Endothelial cell of umbilical vein (primary cell): Measurements from ENCODE around the gene DGCR8. TPM values are rescaled to one million over a fixed set of nuclear protein-coding genes. Genes with fewer than 3 reads are reported as not detected.

Experiments
- BruUV-seq: library from RNA; stranded (reverse); fragments of 400-500 nt; replicated peaks from 2 replicates; lab custom pipeline; 2021; lab: Mats Ljungman, UMichigan
- CTCF ChIA-PET: fragments of 300-600, 350-600 bp; sonication (Branson Sonifier 250); formaldehyde crosslinking; loops from one replicate; lab custom pipeline; 2021; ENCODE audit warnings: antibody characterized with exemption, inconsistent platforms; lab: Charles Lee
- POLR2A ChIA-PET: fragments of 300-600, 350-600 bp; sonication (Branson Sonifier 250); formaldehyde crosslinking; loops from one replicate; lab custom pipeline; 2021; ENCODE audit warnings: antibody characterized with exemption, inconsistent platforms; lab: Charles Lee
- DNase-seq: peaks from one replicate; pipeline ENCODE4 v3.0.0-alpha.2; 2011; ENCODE audit warnings: low read depth, low spot score
- FAIRE-seq: peaks from 2 replicates; lab custom pipeline; 2011; peaks lifted over from hg19 to GRCh38; lab: Jason Lieb, UNC
- H2AFZ ChIP-seq: 2 replicates; pipeline ENCODE4 v1.6.0; 2012; ENCODE audit warnings: low read depth, low read length, control low read depth, inconsistent platforms
- H3K27ac ChIP-seq: 2 replicates; pipeline ENCODE4 v1.5.1; 2011; ENCODE audit warnings: low read depth, mild to moderate bottlenecking, control low read depth, low read length, moderate library complexity; ENCODE audit not compliant: insufficient read depth
- H3K27me3 ChIP-seq, 2 experiments: 2 replicates each; pipeline versions ENCODE4 v1.6.0 to v1.6.1; 2011; ENCODE audit warnings: low read length in 2 of 2, mixed read lengths in 1 of 2; ENCODE audit not compliant: control insufficient read depth in 2 of 2, insufficient read depth in 2 of 2
- H3K36me3 ChIP-seq, 2 experiments: 2 replicates in 1 of 2; 3 replicates in 1 of 2; pipeline ENCODE4 v1.5.1; 2011; ENCODE audit warnings: low read length in 2 of 2, mild to moderate bottlenecking in 1 of 2, moderate library complexity in 1 of 2; ENCODE audit not compliant: control insufficient read depth in 2 of 2, insufficient read depth in 2 of 2; ENCODE audit errors: extremely low read depth in 1 of 2
- H3K4me1 ChIP-seq: 3 replicates; pipeline ENCODE4 v1.5.1; 2011; ENCODE audit warnings: mild to moderate bottlenecking, low read length; ENCODE audit not compliant: control insufficient read depth, insufficient read depth; ENCODE audit errors: extremely low read depth
- H3K4me2 ChIP-seq: 2 replicates; pipeline ENCODE4 v1.6.1; 2011; ENCODE audit warnings: low read length, control low read depth, mixed read lengths; ENCODE audit not compliant: insufficient read depth
- H3K4me3 ChIP-seq, 3 experiments: fragments of 200-600 bp in 1 of 3; sonication (generic), shearing (Covaris generic) in 1 of 3; replicated peaks in 1 of 3; 2 replicates each; pipeline ENCODE4 v1.5.1; 2011 to 2016; ENCODE audit warnings: control low read depth in 3 of 3, low read length in 3 of 3, mild to moderate bottlenecking in 2 of 3, inconsistent platforms in 1 of 3, low read depth in 1 of 3, moderate library complexity in 1 of 3; ENCODE audit not compliant: insufficient read depth in 1 of 3
- H3K79me2 ChIP-seq: 2 replicates; pipeline ENCODE4 v1.6.0; 2012; ENCODE audit warnings: low read length, inconsistent platforms; ENCODE audit not compliant: control insufficient read depth, insufficient read depth
- H3K9ac ChIP-seq: replicated peaks from 2 replicates; pipeline ENCODE3; 2011; ENCODE audit warnings: low read length, control low read depth; ENCODE audit not compliant: insufficient read depth; ENCODE audit errors: extremely low read depth
- H3K9me1 ChIP-seq: replicated peaks from 3 replicates; pipeline ENCODE4 v1.6.0; 2011; ENCODE audit warnings: mild to moderate bottlenecking, low read length; ENCODE audit not compliant: control insufficient read depth, insufficient read depth; ENCODE audit errors: extremely low read depth
- H3K9me3 ChIP-seq: replicated peaks from 2 replicates; pipeline ENCODE4 v1.5.1; 2012; ENCODE audit warnings: low read length, inconsistent platforms; ENCODE audit not compliant: control insufficient read depth, insufficient read depth
- H4K20me1 ChIP-seq: replicated peaks from 2 replicates; pipeline ENCODE3; 2011; ENCODE audit warnings: mild to moderate bottlenecking, low read length; ENCODE audit not compliant: control insufficient read depth, insufficient read depth; ENCODE audit errors: extremely low read depth
- EZH2 ChIP-seq: IDR thresholded peaks from 2 replicates; pipeline ENCODE4 v1.6.1; 2012; ENCODE audit warnings: borderline replicate concordance, low read depth, mild to moderate bottlenecking, moderate library complexity, low read length, inconsistent platforms; ENCODE audit not compliant: severe bottlenecking
- FOS ChIP-seq: IDR thresholded peaks from 2 replicates; pipeline ENCODE4 v1.6.1; 2011; ENCODE audit warnings: mild to moderate bottlenecking, low read length, moderate library complexity, borderline replicate concordance; ENCODE audit not compliant: insufficient read depth
- GATA2 ChIP-seq: IDR thresholded peaks from 2 replicates; pipeline ENCODE4 v1.7.0; 2011; ENCODE audit warnings: low read depth, mild to moderate bottlenecking, moderate library complexity, mixed read lengths, low read length; ENCODE audit not compliant: insufficient read length, insufficient read depth
- JUN ChIP-seq: IDR thresholded peaks from 2 replicates; pipeline ENCODE4 v1.6.1; 2011; ENCODE audit warnings: borderline replicate concordance, low read depth; ENCODE audit not compliant: insufficient read length, insufficient read depth
- MAX ChIP-seq: IDR thresholded peaks from 2 replicates; pipeline ENCODE4 v1.6.1; 2011; ENCODE audit not compliant: insufficient read depth, insufficient read length
- MYC ChIP-seq: IDR thresholded peaks from one replicate; pipeline ENCODE4 v1.6.1; 2011; ENCODE audit warnings: mild to moderate bottlenecking, low read depth, low read length
- POLR2A ChIP-seq: IDR thresholded peaks from 2 replicates; pipeline ENCODE4 v1.6.1; 2012; ENCODE audit warnings: low read depth, mild to moderate bottlenecking, control low read depth, low read length
- POLR2AphosphoS5 ChIP-seq: IDR thresholded peaks from 2 replicates; pipeline ENCODE4 v1.6.1; 2012; ENCODE audit warnings: low read depth, mild to moderate bottlenecking, control low read depth, low read length, moderate library complexity; ENCODE audit not compliant: insufficient read depth
- dilution Hi-C: fragments of 300-500 bp; cut with MboI; formaldehyde crosslinking; loops from one replicate; pipeline ENCODE4 v1.15.0; 2019; ENCODE audit warnings: low sequenced_read_pairs; ENCODE audit not compliant: extremely low pct_ligation_motif_present
- intact Hi-C: fragments of 100-400 bp; cut with micrococcal nuclease; formaldehyde crosslinking; loops from one replicate; pipeline ENCODE4 v1.10.0; 2022
- polyA plus RNA-seq, 4 experiments: library from polyadenylated mRNA; depleted of rRNA in 3 of 4; stranded (reverse) in 3 of 4; unstranded in 1 of 4; fragments of >200 nt; gene quantifications; 2 replicates each; pipeline versions ENCODE4 v1.2.1 to v1.2.3, GENCODE V29; 2011 to 2012; ENCODE audit warnings: missing spikeins in 1 of 4
- total RNA-seq: library from RNA; stranded (reverse); gene quantifications from 2 replicates; pipeline ENCODE4 v1.2.3, GENCODE V29; 2021
- TF ChIP-seq, protein P1 (sequence below), 2 donors: IDR thresholded peaks; 1 replicate in 1 of 2; 2 replicates in 1 of 2; pipeline ENCODE4 v1.5.1; 2011; ENCODE audit warnings: low read length in 2 of 2, mild to moderate bottlenecking in 2 of 2, moderate library complexity in 2 of 2, control low read depth in 1 of 2, inconsistent platforms in 1 of 2, low read depth in 1 of 2; ENCODE audit not compliant: insufficient read depth in 1 of 2; ENCODE audit errors: extremely low read depth in 1 of 2

DGCR8 gene
- total and polyA plus RNA-seq, 2 donors (not counting 3 experiments of a cell fraction or from before 2014, with no cell fraction given) = 32.7 to 64.2 TPM

DNA sequence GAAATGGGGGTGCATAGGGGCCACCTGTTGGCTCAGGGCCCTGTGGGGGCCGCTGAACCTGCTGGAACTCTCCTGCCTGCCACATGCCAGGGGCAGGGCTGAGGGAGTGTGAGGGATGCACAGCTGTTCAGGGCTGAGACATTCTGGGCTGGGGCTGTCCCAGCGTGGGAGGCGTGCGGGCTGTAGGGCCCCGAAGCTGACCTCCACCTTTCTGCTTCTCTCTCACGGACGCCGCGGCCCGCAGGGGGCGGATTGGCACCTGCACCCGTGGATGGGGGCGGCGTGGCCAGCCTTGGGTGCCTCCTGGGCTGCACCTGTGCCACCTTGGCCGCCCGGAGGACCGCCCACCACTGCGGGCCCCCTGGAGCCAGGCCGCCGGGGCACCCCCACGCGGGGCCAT lies 66.7 kb downstream of the DGCR8 start:
- ChIA-PET POLR2A (no interaction called here), CTCF (no interaction called here)
- TF ChIP-seq POLR2A (no peak), POLR2AphosphoS5 (no peak), MYC (no peak), FOS (no peak), EZH2 (no peak), GATA2 (no peak), MAX (no peak), JUN (no peak)
- TF ChIP-seq, protein P1, sequence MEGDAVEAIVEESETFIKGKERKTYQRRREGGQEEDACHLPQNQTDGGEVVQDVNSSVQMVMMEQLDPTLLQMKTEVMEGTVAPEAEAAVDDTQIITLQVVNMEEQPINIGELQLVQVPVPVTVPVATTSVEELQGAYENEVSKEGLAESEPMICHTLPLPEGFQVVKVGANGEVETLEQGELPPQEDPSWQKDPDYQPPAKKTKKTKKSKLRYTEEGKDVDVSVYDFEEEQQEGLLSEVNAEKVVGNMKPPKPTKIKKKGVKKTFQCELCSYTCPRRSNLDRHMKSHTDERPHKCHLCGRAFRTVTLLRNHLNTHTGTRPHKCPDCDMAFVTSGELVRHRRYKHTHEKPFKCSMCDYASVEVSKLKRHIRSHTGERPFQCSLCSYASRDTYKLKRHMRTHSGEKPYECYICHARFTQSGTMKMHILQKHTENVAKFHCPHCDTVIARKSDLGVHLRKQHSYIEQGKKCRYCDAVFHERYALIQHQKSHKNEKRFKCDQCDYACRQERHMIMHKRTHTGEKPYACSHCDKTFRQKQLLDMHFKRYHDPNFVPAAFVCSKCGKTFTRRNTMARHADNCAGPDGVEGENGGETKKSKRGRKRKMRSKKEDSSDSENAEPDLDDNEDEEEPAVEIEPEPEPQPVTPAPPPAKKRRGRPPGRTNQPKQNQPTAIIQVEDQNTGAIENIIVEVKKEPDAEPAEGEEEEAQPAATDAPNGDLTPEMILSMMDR (IDR thresholded peaks at IDR 0.05; ENCODE audit: extremely low read depth in 1 of 2, insufficient read depth in 1 of 2, low read depth in 1 of 2, low read length in 2 of 2) = no peak
- Histone ChIP-seq H3K27me3 (no peaks in the 10 kb centered on the region), H3K36me3 (peaks cover 0 to 9% of the 10 kb centered on the region in 2 experiments), H3K4me2 (no peak overlapping the region), H3K4me3 (no peak overlapping the region), H4K20me1 (no peaks in the 10 kb centered on the region), H2AFZ (no peak overlapping the region), H3K4me1 (no peaks in the 10 kb centered on the region), H3K9me1 (no peaks in the 10 kb centered on the region), H3K79me2 (no peaks in the 10 kb centered on the region), H3K27ac (no peak overlapping the region), H3K9me3 (no peaks in the 10 kb centered on the region), H3K9ac (no peak overlapping the region)
- DNase-seq (no peak), FAIRE-seq (no peak)
- dilution Hi-C loops = no loop called here
- no TSS peak for BruUV-seq
- intact Hi-C loops = no loop called here
